D721Med (cell line): Measurements from ENCODE around the gene IL4R.
A peak's percentile ranks its signal among the peaks of the same experiment; 100 is the strongest.

Experiments
- DNase-seq: peaks from one replicate; pipeline ENCODE4 v3.0.0; 2011; ENCODE audit warnings: low spot score; ENCODE audit not compliant: insufficient read length
- FAIRE-seq: peaks from 2 replicates; lab custom pipeline; 2011; peaks lifted over from hg19 to GRCh38; lab: Jason Lieb, UNC
- CTCF ChIP-seq: IDR thresholded peaks from 2 replicates; pipeline ENCODE4 v1.5.1; 2012; ENCODE audit warnings: mild to moderate bottlenecking, control low read depth; ENCODE audit not compliant: insufficient read depth; ENCODE audit errors: missing control alignments

Gene IL4R

GRCh38 chr16:27373312-27373711 is 59.5 kb downstream of the IL4R start:
- no peak for TF ChIP-seq CTCF
- DNase-seq (no peak), FAIRE-seq (no peak)

- FAIRE-seq (no peak), DNase-seq (no peak)
- no peak for TF ChIP-seq CTCF
Observed at GRCh38 chr16:27374221-27374803, 60.5 kb downstream of the IL4R start.

DNA sequence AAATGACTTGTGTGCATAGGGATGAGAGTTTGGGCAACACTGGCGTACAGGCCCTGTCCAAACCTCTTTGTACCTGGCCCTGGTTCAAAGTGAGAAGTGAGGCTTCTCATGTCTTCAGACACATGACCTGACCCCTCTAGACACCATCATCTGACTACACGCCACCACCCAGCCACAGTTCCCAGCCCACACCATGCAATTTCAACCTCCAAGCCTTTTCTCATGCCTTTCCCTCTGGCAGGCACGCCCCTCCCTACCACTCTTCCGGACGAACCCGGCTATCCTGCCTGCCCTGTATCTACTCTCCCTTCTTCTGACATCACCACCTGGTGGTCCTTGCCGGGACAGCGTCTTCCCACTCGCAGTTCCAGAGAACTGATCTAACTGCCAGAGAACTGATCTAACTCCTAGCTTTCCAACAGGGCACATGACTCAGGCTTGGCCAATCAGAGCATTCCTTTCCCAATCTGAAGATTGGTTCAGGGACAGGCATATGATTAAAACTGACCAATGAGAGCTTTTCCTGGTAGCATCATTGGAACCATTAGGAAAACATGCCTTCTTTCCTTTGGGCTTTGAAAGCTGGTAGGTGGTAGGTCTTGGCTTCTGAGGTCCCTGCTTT is 61.1 kb downstream of the IL4R start:
- FAIRE-seq = peak; percentile 11
- no peak for DNase-seq
- TF ChIP-seq CTCF = peak; percentile 41

- TF ChIP-seq CTCF = no peak
- no peak for FAIRE-seq
- peak; percentile 47 for DNase-seq
Observed at GRCh38 chr16:27377666-27378485, 64.1 kb downstream of the IL4R start.

GRCh38 chr16:27378871-27379481 is 65.2 kb downstream of the IL4R start:
- DNase-seq (no peak), FAIRE-seq (no peak)
- TF ChIP-seq CTCF = no peak

GRCh38 chr16:27379919-27380318 is 66.1 kb downstream of the IL4R start:
- FAIRE-seq = no peak
- TF ChIP-seq CTCF = no peak
- DNase-seq = no peak

DNA sequence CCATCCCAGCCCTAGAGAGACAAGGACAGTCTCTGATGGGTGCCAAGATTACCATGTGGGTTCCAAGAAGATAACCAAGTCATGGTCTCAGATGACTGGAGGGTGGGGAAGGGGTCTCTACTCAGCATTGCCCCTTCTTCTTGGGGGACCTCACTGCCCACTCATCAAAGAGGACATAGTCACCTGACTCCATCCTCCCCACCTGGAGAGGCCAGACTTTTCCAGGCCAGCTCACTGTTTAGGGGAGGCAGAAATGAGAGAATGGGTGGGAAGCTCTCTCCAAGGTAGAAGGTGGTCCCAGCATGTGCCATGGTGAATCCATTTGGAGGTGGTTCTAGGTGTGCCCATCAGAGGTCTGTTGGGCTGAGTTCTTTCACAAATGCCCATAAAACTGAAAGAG is 67.5 kb downstream of the IL4R start:
- no peak for DNase-seq
- no peak for FAIRE-seq
- no peak for TF ChIP-seq CTCF
